GM23338 (cell line): ENCODE results near the gene RIBC2. TPM values are rescaled to one million over a fixed set of nuclear protein-coding genes. Genes with fewer than 3 reads are reported as not detected.

ENCODE experiments used
- CREB1 ChIP-seq: fragments of 250-450 bp; sonication (Bioruptor Pico); IDR thresholded peaks from 2 replicates; pipeline ENCODE4 v1.5.0; 2020; ENCODE audit warnings: low read depth, mild to moderate bottlenecking, moderate library complexity
- CTCF ChIP-seq, 2 experiments: fragments of 200-600 bp in 1 of 2; sonication (generic) in 1 of 2; conservative IDR thresholded peaks; 2 replicates each; pipeline versions ENCODE4 v1.5.1 to v1.6.1; 2016 to 2017; ENCODE audit warnings: antibody characterized with exemption in 2 of 2, low read depth in 2 of 2, mild to moderate bottlenecking in 2 of 2, moderate library complexity in 1 of 2
- ETS1 ChIP-seq: IDR thresholded peaks from 2 replicates; pipeline ENCODE4 v1.6.1; 2016; ENCODE audit warnings: antibody characterized with exemption
- EZH2 ChIP-seq: fragments of 200-600 bp; sonication (generic); IDR thresholded peaks from one replicate; pipeline ENCODE4 v1.8.0; 2017; ENCODE audit warnings: antibody characterized with exemption, mild to moderate bottlenecking, low read depth; ENCODE audit not compliant: unreplicated experiment
- EZH2phosphoT487 ChIP-seq: fragments of 200-600 bp; sonication (generic); IDR thresholded peaks from one replicate; pipeline ENCODE4 v1.8.1; 2018; ENCODE audit warnings: antibody characterized with exemption; ENCODE audit not compliant: unreplicated experiment
- JUNB ChIP-seq: IDR thresholded peaks from one replicate; pipeline ENCODE4 v1.6.1; 2016; ENCODE audit warnings: antibody characterized with exemption; ENCODE audit not compliant: unreplicated experiment
- POLR2AphosphoS5 ChIP-seq: IDR thresholded peaks from 2 replicates; pipeline ENCODE4 v1.6.1; 2016; ENCODE audit warnings: antibody characterized with exemption, low read depth
- REST ChIP-seq: IDR thresholded peaks from one replicate; pipeline ENCODE4 v1.6.1; 2018; ENCODE audit warnings: antibody characterized with exemption; ENCODE audit not compliant: unreplicated experiment
- STAT1 ChIP-seq: IDR thresholded peaks from one replicate; pipeline ENCODE4 v1.6.1; 2016; ENCODE audit warnings: antibody characterized with exemption; ENCODE audit not compliant: unreplicated experiment
- ZNF331 ChIP-seq: fragments of 250-450 bp; sonication (Bioruptor Pico); IDR thresholded peaks from 2 replicates; pipeline ENCODE4 v1.5.0; 2020; ENCODE audit warnings: low read depth, mild to moderate bottlenecking, moderate library complexity
- ZNF462 ChIP-seq: fragments of 250-450 bp; sonication (Bioruptor Pico); IDR thresholded peaks from 2 replicates; pipeline ENCODE4 v1.5.0; 2020; ENCODE audit warnings: mild to moderate bottlenecking, moderate library complexity
- polyA plus RNA-seq: library from polyadenylated mRNA; unstranded; fragments of >200 nt; fragmentation: Nextera tagmentation; extraction: Ambion mirVana; gene quantifications from 2 replicates; pipeline ENCODE4 v1.2.1, GENCODE V29; 2016
- total RNA-seq: library from RNA; depleted of rRNA; stranded (reverse); fragments of >200 nt; shearing (Covaris generic); gene quantifications from 2 replicates; pipeline ENCODE4 v1.2.3, GENCODE V29; 2014

Gene RIBC2
- total and polyA plus RNA-seq, 2 experiments from 2014 or later = 2.2 to 2.8 TPM

DNA sequence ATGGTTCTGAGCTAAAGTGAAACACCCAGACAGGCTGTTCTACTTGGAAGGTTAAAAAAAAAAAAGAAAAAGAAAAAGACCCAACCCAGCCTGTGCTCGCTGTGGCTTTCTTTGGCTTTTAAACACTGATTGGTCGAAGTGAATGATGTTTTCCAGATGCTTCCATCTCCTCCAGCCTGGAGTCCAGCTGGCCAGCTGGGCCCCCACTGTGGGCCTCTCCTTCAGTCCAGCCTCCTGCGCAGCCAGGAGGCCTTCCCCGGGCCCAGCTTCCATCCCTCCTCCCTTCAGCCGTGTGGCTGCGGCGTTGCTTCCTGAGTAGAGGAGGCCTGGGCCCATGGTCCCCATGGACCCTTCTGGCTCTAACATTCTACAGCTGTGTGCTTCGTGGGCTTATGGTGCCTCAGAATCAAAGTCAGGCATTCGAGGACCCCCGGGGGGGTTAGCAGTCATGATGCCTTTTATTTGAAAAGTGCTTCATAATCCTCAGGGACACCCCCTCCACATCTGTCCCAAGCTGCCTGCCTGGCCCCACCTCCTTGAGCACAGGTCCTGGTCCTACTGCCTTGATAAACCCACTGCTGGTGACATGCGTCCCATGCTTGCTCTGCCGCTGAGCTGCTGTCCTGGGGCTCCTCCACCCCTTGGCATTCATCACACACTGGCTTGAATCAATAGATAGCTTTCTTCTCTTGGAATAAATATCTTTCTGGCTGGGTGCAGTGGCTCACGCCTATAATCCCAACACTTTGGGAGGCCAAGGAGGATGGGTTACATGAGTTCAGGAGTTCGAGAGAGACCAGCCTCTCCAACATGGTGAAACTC lies 47.0 kb downstream of the RIBC2 start (continued):
- TF ChIP-seq ZNF462 (CRISPR knock-in tag) (no peak), REST (no peak), STAT1 (no peak), EZH2phosphoT487 (no peak), ZNF331 (CRISPR knock-in tag) (no peak), EZH2 (no peak), JUNB (no peak), ETS1 (no peak), CREB1 (CRISPR knock-in tag) (no peak), CTCF (conservative IDR thresholded peaks at IDR 0.05; ENCODE audit: low read depth in 2 of 2) (no peak), POLR2AphosphoS5 (no peak)
